GM18511 (cell line): ENCODE results near the gene DDX11.
"Not testable (repeated sequence)": the region's sequence is repeated elsewhere in the genome, so short reads cannot be mapped to it uniquely, and the experiment has no call there.

ENCODE experiments used
- ATAC-seq: cut with Tn5 transposase; IDR thresholded peaks from one replicate; pipeline ENCODE4 v1.9.1; 2021; ENCODE audit warnings: mild to moderate bottlenecking, moderate library complexity; ENCODE audit not compliant: unreplicated experiment

Gene DDX11

DNA sequence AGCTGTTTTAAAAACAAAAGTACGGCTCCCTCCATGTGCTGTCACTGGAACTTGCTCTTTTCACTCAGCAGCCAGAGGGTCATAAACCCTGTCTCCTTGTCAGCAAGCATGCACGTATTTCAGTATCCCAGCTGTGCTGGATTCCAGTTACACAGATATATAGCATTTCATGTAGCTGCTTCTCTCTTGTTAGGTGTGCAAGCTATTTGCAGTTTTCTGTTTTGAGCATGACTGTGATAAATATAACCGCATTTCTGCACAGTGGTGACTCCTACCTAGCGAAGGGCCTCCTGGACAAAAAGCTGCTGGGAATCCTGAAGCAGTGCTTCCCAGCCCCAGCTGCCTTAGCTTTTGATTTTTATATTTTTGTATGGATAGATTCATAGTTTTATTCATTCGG is 24.7 kb downstream of the DDX11 start:
- ATAC-seq = not testable (repeated sequence)

DNA sequence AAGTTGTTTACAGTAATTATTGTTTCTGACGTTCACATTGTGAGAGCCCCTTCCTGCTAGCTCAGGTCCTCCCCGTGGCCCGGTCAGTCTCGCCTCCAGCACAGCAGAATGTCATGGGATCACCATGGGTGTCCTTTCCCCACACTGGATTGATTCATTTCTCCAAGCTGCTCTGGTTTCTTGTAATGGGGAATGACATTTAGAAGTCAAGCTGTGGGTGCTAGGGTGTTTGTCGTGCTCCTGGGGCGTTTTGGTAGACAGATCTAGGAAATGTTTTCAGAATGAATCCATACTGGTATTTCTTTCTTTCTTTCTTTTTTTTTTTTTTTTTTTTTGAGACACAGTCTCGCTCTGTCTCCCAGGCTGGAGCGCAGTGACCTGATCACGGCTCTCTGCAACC is 25.1 kb downstream of the DDX11 start:
- not testable (repeated sequence) for ATAC-seq

GRCh38 chr12:31099434-31099833 is 25.8 kb downstream of the DDX11 start:
- ATAC-seq = not testable (repeated sequence)

GRCh38 chr12:31100503-31101208 is 27.0 kb downstream of the DDX11 start:
- ATAC-seq = peak; percentile 98

DNA sequence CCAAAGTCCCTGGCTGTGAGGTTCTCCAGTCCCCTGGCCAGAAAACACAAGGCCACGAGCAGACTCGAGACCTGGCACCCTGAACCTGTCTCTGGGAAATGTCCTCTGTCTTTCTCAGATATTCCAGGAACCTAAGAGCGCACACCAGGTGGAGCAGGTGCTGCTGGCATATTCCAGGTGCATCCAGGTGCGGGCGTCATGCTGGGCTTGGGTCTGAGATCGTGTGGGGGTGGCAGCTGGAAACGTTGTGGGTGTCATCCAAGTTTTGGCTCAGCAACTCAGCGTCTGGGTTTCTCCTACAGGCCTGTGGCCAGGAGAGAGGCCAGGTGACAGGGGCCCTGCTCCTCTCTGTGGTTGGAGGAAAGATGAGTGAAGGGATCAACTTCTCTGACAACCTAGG is 28.5 kb downstream of the DDX11 start:
- ATAC-seq = not testable (repeated sequence)

DNA sequence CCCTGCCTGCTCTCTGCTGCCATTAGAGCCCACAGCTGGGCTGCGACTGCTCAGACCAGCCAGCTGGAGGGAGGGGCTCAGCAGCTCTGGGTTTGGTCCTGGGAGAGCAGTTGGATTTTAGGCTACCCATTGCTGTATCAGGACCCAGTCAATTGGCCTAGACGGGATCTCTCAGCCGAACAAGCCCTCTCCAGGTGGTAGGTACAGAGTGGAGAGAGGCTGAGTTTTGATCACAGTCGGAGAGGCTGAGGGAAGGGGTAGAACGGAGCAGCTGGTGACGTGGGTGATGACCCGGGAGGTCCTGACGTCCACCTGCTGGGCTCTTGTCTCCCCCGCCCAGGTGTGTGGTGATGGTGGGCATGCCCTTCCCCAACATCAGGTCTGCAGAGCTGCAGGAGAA is 28.9 kb downstream of the DDX11 start:
- ATAC-seq = not testable (repeated sequence)

DNA sequence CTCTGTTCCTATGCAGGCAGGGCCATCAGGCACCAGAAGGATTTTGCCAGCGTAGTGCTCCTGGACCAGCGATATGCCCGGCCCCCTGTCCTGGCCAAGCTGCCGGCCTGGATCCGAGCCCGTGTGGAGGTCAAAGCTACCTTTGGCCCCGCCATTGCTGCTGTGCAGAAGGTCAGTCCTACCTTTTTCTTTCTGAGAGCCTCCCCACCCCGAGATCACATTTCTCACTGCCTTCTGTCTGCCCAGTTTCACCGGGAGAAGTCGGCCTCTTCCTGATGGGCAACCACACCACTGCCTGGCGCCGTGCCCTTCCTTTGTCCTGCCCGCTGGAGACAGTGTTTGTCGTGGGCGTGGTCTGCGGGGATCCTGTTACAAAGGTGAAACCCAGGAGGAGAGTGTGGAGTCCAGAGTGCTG is 29.9 kb downstream of the DDX11 start:
- ATAC-seq = not testable (repeated sequence)

- ATAC-seq = not testable (repeated sequence)
Measured at GRCh38 chr12:31104220-31104619, 30.6 kb downstream of the DDX11 start.

DNA sequence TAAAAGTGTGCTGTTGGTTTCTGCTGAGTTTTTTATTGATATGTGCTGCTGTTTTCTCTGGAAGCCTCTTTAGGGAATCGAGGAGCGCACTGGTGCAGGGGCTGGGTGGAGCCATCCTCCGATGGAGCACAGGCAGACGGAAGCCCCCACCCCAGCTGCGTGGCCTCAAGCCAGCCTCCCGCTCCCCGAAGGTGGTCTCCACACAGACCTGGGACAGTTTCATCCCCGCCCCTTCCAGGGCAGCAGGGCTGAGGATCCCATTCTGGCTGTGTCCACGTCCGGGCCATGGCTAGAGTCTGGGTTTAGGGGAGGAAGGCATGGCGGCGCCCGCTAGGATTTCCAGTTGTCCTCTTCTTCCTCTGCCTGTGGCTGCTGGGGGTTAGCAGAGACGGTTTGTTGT is 31.1 kb downstream of the DDX11 start:
- ATAC-seq = not testable (repeated sequence)

DNA sequence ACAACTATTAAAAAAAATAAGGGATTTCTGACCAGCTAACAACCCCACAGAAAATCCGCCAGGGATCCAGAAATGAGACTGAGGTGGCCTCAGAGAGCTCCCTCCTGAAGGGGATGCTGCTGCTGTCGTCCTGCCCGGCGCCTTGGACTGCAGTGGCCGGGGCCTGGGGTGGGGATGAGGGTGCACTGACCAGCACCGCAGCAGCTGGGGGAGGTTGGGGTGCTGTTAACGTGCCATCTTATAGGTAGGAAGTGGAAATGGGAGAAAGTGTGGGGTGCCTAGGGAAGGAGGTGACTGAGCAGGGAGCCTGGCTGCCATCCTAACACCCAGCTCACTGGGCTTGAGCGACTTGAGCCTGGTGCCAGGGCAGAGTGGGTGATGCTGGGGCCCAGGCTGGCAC is 32.0 kb downstream of the DDX11 start:
- ATAC-seq = no peak

- ATAC-seq = no peak
Measured at GRCh38 chr12:31106101-31106803, 32.6 kb downstream of the DDX11 start.

DNA sequence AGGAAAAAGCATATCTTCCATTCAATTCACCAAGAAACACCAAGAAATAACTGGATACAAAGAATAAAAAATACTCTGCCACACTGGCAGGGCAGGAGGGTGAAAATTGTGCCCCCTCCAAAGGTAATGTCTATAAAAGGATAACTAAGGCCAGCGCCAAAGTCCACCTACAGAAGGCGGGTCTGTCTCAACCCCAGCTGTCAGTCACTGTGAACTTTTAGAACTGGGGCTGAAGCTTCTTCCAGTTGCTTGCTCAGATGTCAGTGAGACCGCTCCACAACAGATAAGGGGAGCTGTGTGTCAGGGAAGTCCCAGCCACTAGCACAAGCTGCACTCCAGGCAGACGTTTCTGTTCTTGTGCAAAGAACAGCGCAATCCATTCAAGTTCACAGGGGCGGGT is 36.1 kb downstream of the DDX11 start:
- ATAC-seq = not testable (repeated sequence)

DNA sequence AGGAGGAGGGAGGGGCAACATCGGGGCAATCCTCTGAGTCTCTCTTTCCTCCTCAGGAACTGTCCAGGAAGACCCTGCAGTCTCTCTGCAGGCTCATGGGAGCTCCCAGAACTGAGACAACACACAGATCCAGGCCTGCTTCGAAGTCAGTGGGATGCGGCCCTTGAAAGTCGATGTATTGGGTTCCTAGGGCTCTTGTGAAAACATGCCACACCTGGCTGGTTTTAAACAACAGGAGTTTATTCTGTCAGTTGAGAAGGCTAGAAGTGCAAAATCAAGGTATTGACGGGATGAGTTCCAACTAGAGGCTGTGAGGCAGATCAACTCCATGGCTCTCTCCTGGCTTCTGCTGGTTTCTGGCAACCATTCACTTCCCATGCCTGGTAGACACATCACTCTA is 36.6 kb downstream of the DDX11 start:
- ATAC-seq = not testable (repeated sequence)

DNA sequence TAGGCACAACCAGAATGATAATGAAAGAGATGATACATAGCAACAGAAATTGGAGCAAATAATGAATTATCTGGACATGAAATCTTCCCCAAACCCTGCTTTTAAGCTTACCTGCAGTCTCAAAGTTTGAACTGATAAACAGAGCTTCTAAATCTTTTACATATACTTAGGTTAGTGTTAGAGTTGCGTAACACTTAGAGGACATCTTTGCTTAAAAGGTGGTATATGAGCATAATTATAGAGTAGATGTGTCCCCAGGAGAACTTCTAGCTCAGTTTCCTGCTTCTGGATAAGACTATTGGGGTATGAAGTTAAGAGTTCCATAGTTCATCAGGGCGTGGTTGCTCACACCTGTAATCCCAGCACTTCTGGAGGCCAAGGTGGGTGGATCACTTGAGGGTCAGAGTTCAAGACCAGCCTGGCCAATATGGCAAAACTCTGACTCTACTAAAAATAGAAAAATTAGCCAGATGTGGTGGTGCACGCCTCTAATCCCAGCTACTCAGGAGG is 41.5 kb downstream of the DDX11 start:
- ATAC-seq = not testable (repeated sequence)

DNA sequence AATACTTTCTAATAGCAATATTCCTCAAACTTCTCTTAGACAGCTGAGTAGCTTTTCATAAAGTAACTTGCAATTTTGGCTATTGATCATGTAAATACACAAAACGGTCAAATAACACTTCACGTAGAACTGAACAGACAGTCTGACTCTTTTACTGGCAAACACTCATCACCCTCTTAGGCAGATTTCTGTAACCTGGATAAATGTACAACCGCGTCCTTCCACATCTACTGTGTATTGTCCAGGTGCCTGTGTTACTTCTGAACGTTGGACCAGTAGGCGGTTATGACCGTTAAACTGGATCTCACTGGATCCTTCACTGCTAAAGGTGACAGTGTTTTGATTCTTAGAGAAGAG is 43.2 kb downstream of the DDX11 start:
- ATAC-seq = peak; percentile 2

DNA sequence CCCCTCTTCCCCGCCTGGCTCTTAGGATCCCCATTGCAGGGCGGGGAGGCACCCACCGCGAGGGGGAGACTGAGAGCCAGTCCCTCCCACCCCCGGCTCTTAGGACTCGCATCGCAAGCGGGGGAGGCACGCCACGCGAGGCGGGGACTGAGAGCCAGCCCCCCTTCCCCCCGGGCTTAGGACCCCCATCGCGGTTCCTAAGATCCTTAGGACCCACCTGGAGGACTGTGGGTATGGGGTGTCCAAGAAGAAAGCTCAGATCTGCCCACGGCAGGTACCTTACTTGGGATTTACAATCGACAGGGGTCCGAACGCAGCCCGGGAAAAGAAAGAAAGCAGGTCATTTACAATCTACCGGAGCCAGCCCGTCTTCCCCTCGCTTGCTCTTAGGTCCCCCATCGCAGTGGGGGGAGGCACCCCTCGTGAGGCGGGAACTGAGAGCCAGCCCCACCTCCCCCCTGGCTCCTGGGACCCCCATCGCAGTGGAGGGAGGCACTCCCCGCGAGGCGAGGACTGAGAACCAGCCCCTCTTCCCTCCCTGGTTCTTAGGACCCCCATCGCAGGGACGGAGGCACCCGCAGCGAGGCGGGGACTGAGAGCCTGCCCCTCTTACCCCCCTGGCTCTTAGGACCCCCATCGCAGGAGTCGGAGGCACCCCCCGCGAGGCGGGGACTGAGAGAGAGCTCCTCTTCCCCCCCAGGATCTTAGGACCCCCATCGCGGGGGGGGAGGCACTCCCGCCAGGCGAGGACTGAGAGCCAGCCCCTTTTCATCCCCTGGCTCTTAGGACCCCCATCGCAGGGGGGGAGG is 43.7 kb downstream of the DDX11 start:
- ATAC-seq = peak; percentile 81

DNA sequence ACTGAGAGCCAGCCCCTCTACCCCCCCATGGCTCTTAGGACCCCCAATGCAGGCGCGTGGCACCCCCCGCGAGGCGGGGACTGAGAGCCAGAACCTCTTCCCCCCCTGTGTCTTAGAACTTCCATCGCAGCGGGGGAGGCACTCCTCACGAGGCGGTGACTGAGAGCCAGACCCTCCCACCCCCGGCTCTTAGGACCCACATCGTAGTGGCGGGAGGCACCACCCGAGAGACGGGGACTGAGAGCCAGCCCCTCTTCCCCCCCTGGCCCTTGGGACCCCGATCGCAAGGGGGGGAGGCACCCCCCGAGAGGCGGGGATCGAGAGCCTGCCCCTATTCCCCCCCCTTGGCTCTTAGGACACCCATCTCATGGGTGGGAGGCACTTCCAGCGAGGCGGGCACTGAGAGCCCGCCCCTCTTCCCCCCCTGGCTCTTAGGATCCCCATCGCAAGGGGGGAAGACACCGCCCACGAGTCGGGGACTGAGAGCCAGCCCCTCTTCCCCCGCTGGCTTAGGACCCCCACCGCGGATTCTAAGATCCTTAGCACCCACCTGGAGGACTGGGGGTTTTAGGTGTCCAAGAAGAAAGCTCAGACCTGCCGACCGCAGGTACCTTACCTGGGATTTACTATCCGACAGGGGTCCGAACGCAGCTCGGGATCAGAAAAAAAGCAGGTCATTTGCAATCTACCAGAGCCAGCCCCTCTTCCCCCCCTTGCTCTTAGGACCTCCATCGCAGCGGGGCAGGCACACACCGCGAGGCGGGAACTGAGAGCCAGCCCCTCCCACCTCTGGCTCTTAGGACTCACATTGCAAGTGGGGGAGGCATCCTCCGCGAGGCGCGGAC is 44.9 kb downstream of the DDX11 start:
- peak; percentile 64 for ATAC-seq

GRCh38 chr12:31119192-31119802 is 45.6 kb downstream of the DDX11 start:
- ATAC-seq = no peak

GRCh38 chr12:31119803-31120211 is 46.1 kb downstream of the DDX11 start:
- ATAC-seq = no peak

DNA sequence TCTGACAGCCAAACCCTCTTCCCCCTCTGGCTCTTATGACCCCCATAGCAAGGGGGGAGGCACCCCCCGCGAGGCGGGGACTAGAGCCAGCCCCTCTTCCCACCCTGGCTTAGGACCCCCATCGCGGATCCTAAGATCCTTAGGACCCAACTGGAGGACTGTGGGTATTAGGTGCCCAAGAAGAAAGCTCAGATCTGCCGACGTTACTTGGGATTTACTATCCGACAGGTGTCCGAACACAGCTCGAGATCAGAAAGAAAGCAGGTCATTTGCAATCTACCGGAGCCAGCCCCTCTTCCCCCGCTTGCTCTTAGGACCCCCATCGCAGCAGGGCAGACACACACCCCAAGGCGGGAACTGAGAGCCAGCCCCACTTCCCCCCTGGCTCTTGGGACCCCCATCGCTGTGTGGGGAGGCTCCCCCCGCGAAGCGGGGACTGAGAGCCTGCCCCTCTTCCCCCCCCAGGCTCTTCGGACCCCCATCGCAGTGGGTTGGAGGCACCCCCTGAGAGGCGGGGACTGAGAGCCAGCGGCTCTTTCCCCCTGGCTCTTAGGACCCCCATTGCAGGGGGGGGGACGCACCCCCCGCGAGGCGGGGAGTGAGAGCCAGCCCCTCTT is 46.8 kb downstream of the DDX11 start:
- no peak for ATAC-seq
